HUES6 (cell line): ENCODE data around the gene MARCO.

Experiments used
- H3K27ac ChIP-seq: 2 replicates; pipeline ENCODE4 v1.7.0; 2013; ENCODE audit warnings: low read depth, mild to moderate bottlenecking, low read length, inconsistent platforms
- H3K27me3 ChIP-seq: 2 replicates; pipeline ENCODE4 v1.6.1; 2013; ENCODE audit warnings: low read length; ENCODE audit not compliant: control insufficient read depth, insufficient read depth
- H3K36me3 ChIP-seq: 2 replicates; pipeline ENCODE4 v1.6.1; 2013; ENCODE audit warnings: low read length; ENCODE audit not compliant: control insufficient read depth, insufficient read depth
- H3K4me1 ChIP-seq: 2 replicates; pipeline ENCODE4 v1.6.1; 2013; ENCODE audit warnings: low read length; ENCODE audit not compliant: control insufficient read depth, insufficient read depth
- H3K4me3 ChIP-seq: 2 replicates; pipeline ENCODE4 v1.5.1; 2013; ENCODE audit warnings: low read depth, low read length
- H3K9ac ChIP-seq: one replicate; pipeline ENCODE4 v1.6.1; 2013; ENCODE audit warnings: mild to moderate bottlenecking, low read length
- H3K9me3 ChIP-seq: 2 replicates; pipeline ENCODE4 v1.6.1; 2013; ENCODE audit warnings: low read depth, low read length; ENCODE audit not compliant: control insufficient read depth, insufficient read depth

Gene MARCO

GRCh38 chr2:118967124-118967880 is 25.3 kb downstream of the MARCO start:
- Histone ChIP-seq H3K27ac (no peak overlapping the region), H3K4me1 (peaks cover 6% of the 10 kb centered on the region), H3K27me3 (peaks cover 10% of the 10 kb centered on the region), H3K9ac (no peak overlapping the region), H3K9me3 (no peaks in the 10 kb centered on the region), H3K4me3 (no peak overlapping the region), H3K36me3 (no peaks in the 10 kb centered on the region)

- no peak overlapping the region for H3K27ac ChIP-seq
- H3K9me3 ChIP-seq, result no peaks in the 10 kb centered on the region
- H3K27me3 ChIP-seq, result peaks cover 15% of the 10 kb centered on the region
- H3K4me1 ChIP-seq, result peaks cover 6% of the 10 kb centered on the region
- no peak overlapping the region for H3K9ac ChIP-seq
- H3K36me3 ChIP-seq, result no peaks in the 10 kb centered on the region
- H3K4me3 ChIP-seq, result no peak overlapping the region
Measured at GRCh38 chr2:118968042-118968441, 26.0 kb downstream of the MARCO start.

GRCh38 chr2:118968961-118969733 is 27.2 kb downstream of the MARCO start:
- H3K9ac ChIP-seq, result no peak overlapping the region
- no peak overlapping the region for H3K4me3 ChIP-seq
- peaks cover 6% of the 10 kb centered on the region for H3K4me1 ChIP-seq
- H3K36me3 ChIP-seq, result no peaks in the 10 kb centered on the region
- no peaks in the 10 kb centered on the region for H3K9me3 ChIP-seq
- H3K27me3 ChIP-seq, result peaks cover 26% of the 10 kb centered on the region
- H3K27ac ChIP-seq, result no peak overlapping the region

GRCh38 chr2:118969734-118970395 is 27.9 kb downstream of the MARCO start:
- Histone ChIP-seq H3K9me3 (no peaks in the 10 kb centered on the region), H3K9ac (no peak overlapping the region), H3K27ac (no peak overlapping the region), H3K27me3 (peaks cover 32% of the 10 kb centered on the region), H3K4me1 (peaks cover 6% of the 10 kb centered on the region), H3K4me3 (no peak overlapping the region), H3K36me3 (no peaks in the 10 kb centered on the region)

- H3K9ac ChIP-seq, result no peak overlapping the region
- H3K4me1 ChIP-seq, result peaks cover 6% of the 10 kb centered on the region
- H3K27me3 ChIP-seq, result peaks cover 39% of the 10 kb centered on the region
- H3K36me3 ChIP-seq, result no peaks in the 10 kb centered on the region
- no peak overlapping the region for H3K27ac ChIP-seq
- no peak overlapping the region for H3K4me3 ChIP-seq
- H3K9me3 ChIP-seq, result no peaks in the 10 kb centered on the region
Measured at GRCh38 chr2:118970396-118971135, 28.6 kb downstream of the MARCO start.

GRCh38 chr2:118971245-118972122 is 29.5 kb downstream of the MARCO start:
- Histone ChIP-seq H3K27ac (no peak overlapping the region), H3K9me3 (no peaks in the 10 kb centered on the region), H3K4me1 (peaks cover 6% of the 10 kb centered on the region), H3K27me3 (peaks cover 48% of the 10 kb centered on the region), H3K9ac (no peak overlapping the region), H3K4me3 (no peak overlapping the region), H3K36me3 (no peaks in the 10 kb centered on the region)

GRCh38 chr2:118973542-118973951 is 31.6 kb downstream of the MARCO start:
- Histone ChIP-seq H3K36me3 (no peaks in the 10 kb centered on the region), H3K27me3 (peaks cover 63% of the 10 kb centered on the region), H3K4me1 (no peaks in the 10 kb centered on the region; the same call in 1 of the 2 replicates), H3K9me3 (no peaks in the 10 kb centered on the region), H3K9ac (no peak overlapping the region), H3K4me3 (no peak overlapping the region), H3K27ac (no peak overlapping the region)

GRCh38 chr2:118974103-118974993 is 32.4 kb downstream of the MARCO start:
- Histone ChIP-seq H3K4me1 (no peaks in the 10 kb centered on the region; the same call in 1 of the 2 replicates), H3K36me3 (no peaks in the 10 kb centered on the region), H3K9me3 (no peaks in the 10 kb centered on the region), H3K27ac (no peak overlapping the region), H3K27me3 (peaks cover 69% of the 10 kb centered on the region), H3K4me3 (no peak overlapping the region), H3K9ac (no peak overlapping the region)

GRCh38 chr2:118975133-118975532 is 33.1 kb downstream of the MARCO start:
- Histone ChIP-seq H3K27ac (no peak overlapping the region), H3K9ac (no peak overlapping the region), H3K4me3 (no peak overlapping the region), H3K4me1 (no peaks in the 10 kb centered on the region; the same call in 1 of the 2 replicates), H3K9me3 (no peaks in the 10 kb centered on the region), H3K36me3 (no peaks in the 10 kb centered on the region), H3K27me3 (peaks cover 75% of the 10 kb centered on the region)
